ENCODE data around the gene STAT1. TPM values are rescaled to one million over a fixed set of nuclear protein-coding genes. Genes with fewer than 3 reads are reported as not detected.

Gene STAT1
- polyA plus RNA-seq, 3 donors, result 51.3 to 126 (median 110) TPM

- intact Hi-C loops (cut with micrococcal nuclease), result no loop called here
- Histone ChIP-seq H3K79me2 (ENCODE audit: insufficient read depth, low read length) (no peaks in the 10 kb centered on the region), H3K36me3 (replicated peaks in 1 of 2; ENCODE audit: control insufficient read depth in 1 of 2, insufficient read depth in 2 of 2, low read length in 2 of 2) (no peaks in the 10 kb centered on the region), H3K9me3 (replicated peaks in 1 of 2; ENCODE audit: control insufficient read depth in 1 of 2, insufficient read depth in 1 of 2, low read length in 2 of 2) (no peaks in the 10 kb centered on the region), H4K20me1 (ENCODE audit: insufficient read depth, low read length) (no peaks in the 10 kb centered on the region), H3K27ac (ENCODE audit: low read depth in 1 of 2, low read length in 2 of 2) (no peak overlapping the region), H2AFZ (ENCODE audit: insufficient read depth, low read depth, low read length, poor library complexity, severe bottlenecking) (no peak overlapping the region), H3K9ac (ENCODE audit: insufficient read depth, low read length, poor library complexity, severe bottlenecking) (no peak overlapping the region), H3K4me1 (ENCODE audit: control insufficient read depth in 1 of 2, insufficient read depth in 2 of 2, low read length in 2 of 2) (peaks cover 16 to 21% of the 10 kb centered on the region in 2 donors), H3K27me3 (ENCODE audit: control insufficient read depth in 2 of 2, insufficient read depth in 2 of 2, low read length in 2 of 2) (no peaks in the 10 kb centered on the region), H3K4me2 (replicated peaks; ENCODE audit: extremely low read depth, low read length, poor library complexity, severe bottlenecking) (no peak overlapping the region), H3K4me3 (replicated peaks in 1 of 3; ENCODE audit: low read depth in 2 of 3, low read length in 3 of 3) (no peak overlapping the region)
- H3K27me3 Mint-ChIP-seq (ENCODE audit: low read depth in 3 of 3), result peaks cover 0 to 1% (median 1%) of the 10 kb centered on the region in 3 donors
- DNase-seq, result peak in 1 of 3 donors; percentile 9
- H3K4me3 Mint-ChIP-seq, result no peak overlapping the region
- no peak for TF ChIP-seq CTCF (IDR thresholded peaks at IDR 0.05)
- H3K4me1 Mint-ChIP-seq, result peaks cover 8% of the 10 kb centered on the region
- no peaks in the 10 kb centered on the region for H3K9me3 Mint-ChIP-seq
- no peaks in the 10 kb centered on the region for H3K36me3 Mint-ChIP-seq
- peak overlapping the region in 1 of 7 donors; percentile 73 for H3K27ac Mint-ChIP-seq
- 30% methylated on average over 1 of the region's 2 CpGs for WGBS (ENCODE audit: insufficient coverage)
Measured at GRCh38 chr2:191056228-191056627, 42.3 kb upstream of the STAT1 start.

GRCh38 chr2:191053256-191053655, 39.3 kb upstream of the STAT1 start:
- 75% methylated on average over 4 of the region's 6 CpGs for WGBS (ENCODE audit: insufficient coverage)
- no peak overlapping the region for H3K27ac Mint-ChIP-seq
- peaks cover 16 to 21% of the 10 kb centered on the region in 2 donors for H3K4me1 ChIP-seq (ENCODE audit: control insufficient read depth in 1 of 2, insufficient read depth in 2 of 2, low read length in 2 of 2)
- no peak overlapping the region for H2AFZ ChIP-seq (ENCODE audit: insufficient read depth, low read depth, low read length, poor library complexity, severe bottlenecking)
- intact Hi-C loops (cut with micrococcal nuclease), result no loop called here
- no peaks in the 10 kb centered on the region for H3K79me2 ChIP-seq (ENCODE audit: insufficient read depth, low read length)
- H3K4me2 ChIP-seq (replicated peaks; ENCODE audit: extremely low read depth, low read length, poor library complexity, severe bottlenecking), result no peak overlapping the region
- peaks cover 0 to 1% (median 1%) of the 10 kb centered on the region in 3 donors for H3K27me3 Mint-ChIP-seq (ENCODE audit: low read depth in 3 of 3)
- no peak for DNase-seq
- no peaks in the 10 kb centered on the region for H3K27me3 ChIP-seq (ENCODE audit: control insufficient read depth in 2 of 2, insufficient read depth in 2 of 2, low read length in 2 of 2)
- H3K9me3 ChIP-seq (replicated peaks in 1 of 2; ENCODE audit: control insufficient read depth in 1 of 2, insufficient read depth in 1 of 2, low read length in 2 of 2), result no peaks in the 10 kb centered on the region
- no peaks in the 10 kb centered on the region for H3K36me3 Mint-ChIP-seq
- no peaks in the 10 kb centered on the region for H4K20me1 ChIP-seq (ENCODE audit: insufficient read depth, low read length)
- no peaks in the 10 kb centered on the region for H3K36me3 ChIP-seq (replicated peaks in 1 of 2; ENCODE audit: control insufficient read depth in 1 of 2, insufficient read depth in 2 of 2, low read length in 2 of 2)
- no peak overlapping the region for H3K9ac ChIP-seq (ENCODE audit: insufficient read depth, low read length, poor library complexity, severe bottlenecking)
- peaks cover 11% of the 10 kb centered on the region for H3K4me1 Mint-ChIP-seq
- peaks cover 0 to 2% (median 0%) of the 10 kb centered on the region in 7 donors for H3K9me3 Mint-ChIP-seq
- H3K27ac ChIP-seq (ENCODE audit: low read depth in 1 of 2, low read length in 2 of 2), result no peak overlapping the region
- no peak overlapping the region for H3K4me3 Mint-ChIP-seq
- no peak for TF ChIP-seq CTCF (IDR thresholded peaks at IDR 0.05)
- H3K4me3 ChIP-seq (replicated peaks in 1 of 3; ENCODE audit: low read depth in 2 of 3, low read length in 3 of 3), result no peak overlapping the region

Measured in CD14-positive monocyte (primary cell).